Left colon (tissue), 2 donors: ENCODE results near the gene SRGAP2C. TPM values are rescaled to one million over a fixed set of nuclear protein-coding genes. Genes with fewer than 3 reads are reported as not detected.
"Not testable (repeated sequence)": the region's sequence is repeated elsewhere in the genome, so short reads cannot be mapped to it uniquely, and the experiment has no call there.

ENCODE experiments used
- ATAC-seq: fragments of 200-7000 bp; cut with Tn5 transposase; one replicate; pipeline ENCODE4 v1.9.1; 2020; ENCODE audit warnings: mild to moderate bottlenecking, moderate library complexity
- DNase-seq, 2 donors: peaks; one replicate each; pipeline ENCODE4 v3.0.0-alpha.2; 2020
- intact Hi-C, 2 donors: fragments of 100-400 bp; cut with DNase I in 1 of 2; cut with micrococcal nuclease in 1 of 2; formaldehyde crosslinking; loops; one replicate each; pipeline versions ENCODE4 v1.11.2 to v1.14.0; 2022; cut with DNase I, micrococcal nuclease
- total RNA-seq, 2 donors: library from RNA; stranded (reverse); fragmentation: NEBNext Ultra II Directional; extraction: Animal tissue kit (Norgen Biotek cat#: 25700); gene quantifications; one replicate each; pipeline ENCODE4 v1.2.1, GENCODE V29; 2021
- donor health status: DM: no; HTN: no; CAD: no.
- donor health status: DM: yes; HTN: yes; CAD: no.

The SRGAP2C gene
- total RNA-seq, 2 donors from 2014 or later, result 4.3 to 8.1 TPM

GRCh38 chr1:121299514-121300149, 114.9 kb downstream of the SRGAP2C start:
- ATAC-seq, result peak; percentile 76
- intact Hi-C loops, DNase-seq: not testable (repeated sequence)

GRCh38 chr1:121301876-121302275, 117.1 kb downstream of the SRGAP2C start:
- DNase-seq, intact Hi-C loops, ATAC-seq: not testable (repeated sequence)

GRCh38 chr1:121307759-121308158, 123.0 kb downstream of the SRGAP2C start:
- ATAC-seq, intact Hi-C loops, DNase-seq: not testable (repeated sequence)

GRCh38 chr1:121315509-121315908, 130.7 kb downstream of the SRGAP2C start:
- ATAC-seq, DNase-seq, intact Hi-C loops: not testable (repeated sequence)

GRCh38 chr1:121316081-121316480, 131.3 kb downstream of the SRGAP2C start:
- DNase-seq, ATAC-seq, intact Hi-C loops: not testable (repeated sequence)

GRCh38 chr1:121317491-121318468, 133.0 kb downstream of the SRGAP2C start:
- intact Hi-C loops, ATAC-seq, DNase-seq: not testable (repeated sequence)

- ATAC-seq, intact Hi-C loops, DNase-seq: not testable (repeated sequence)
These were observed 133.9 kb downstream of the SRGAP2C start for GRCh38 chr1:121318687-121319086.

- ATAC-seq, result not testable (repeated sequence)
These were observed 136.9 kb downstream of the SRGAP2C start for GRCh38 chr1:121321660-121322059.

GRCh38 chr1:121324726-121325125, 140.0 kb downstream of the SRGAP2C start:
- ATAC-seq, DNase-seq, intact Hi-C loops: not testable (repeated sequence)

More at GRCh38 chr1:121321660-121322059, 136.9 kb downstream of the SRGAP2C start:
- intact Hi-C loops, DNase-seq: not testable (repeated sequence)

- not testable (repeated sequence) for ATAC-seq
These were observed 147.4 kb downstream of the SRGAP2C start for GRCh38 chr1:121332141-121332540.

GRCh38 chr1:121332599-121333562, 148.1 kb downstream of the SRGAP2C start:
- intact Hi-C loops, DNase-seq, ATAC-seq: not testable (repeated sequence)

More at GRCh38 chr1:121332141-121332540, 147.4 kb downstream of the SRGAP2C start:
- DNase-seq, intact Hi-C loops: not testable (repeated sequence)

- intact Hi-C loops, DNase-seq, ATAC-seq: not testable (repeated sequence)
These were observed 153.2 kb downstream of the SRGAP2C start for GRCh38 chr1:121337958-121338357.

- DNase-seq, intact Hi-C loops, ATAC-seq: not testable (repeated sequence)
These were observed 154.8 kb downstream of the SRGAP2C start for GRCh38 chr1:121339611-121340010.

GRCh38 chr1:121343311-121343906, 158.6 kb downstream of the SRGAP2C start:
- not testable (repeated sequence) for ATAC-seq

GRCh38 chr1:121344355-121344754, 159.6 kb downstream of the SRGAP2C start:
- ATAC-seq, DNase-seq, intact Hi-C loops: not testable (repeated sequence)

More at GRCh38 chr1:121343311-121343906, 158.6 kb downstream of the SRGAP2C start:
- intact Hi-C loops, DNase-seq: not testable (repeated sequence)

- DNase-seq, intact Hi-C loops, ATAC-seq: not testable (repeated sequence)
These were observed 161.9 kb downstream of the SRGAP2C start for GRCh38 chr1:121346654-121347053.

GRCh38 chr1:121347476-121347875, 162.7 kb downstream of the SRGAP2C start:
- ATAC-seq, result not testable (repeated sequence)

More at GRCh38 chr1:121347476-121347875, 162.7 kb downstream of the SRGAP2C start:
- intact Hi-C loops, DNase-seq: not testable (repeated sequence)
